Progenitor cell of endocrine pancreas (in vitro differentiated cells): ENCODE results near the gene RAB11FIP3. TPM values are rescaled to one million over a fixed set of nuclear protein-coding genes. Genes with fewer than 3 reads are reported as not detected.
A peak's percentile ranks its signal among the peaks of the same experiment; 100 is the strongest.

Experiments
- DNase-seq: peaks from one replicate; pipeline ENCODE4 v3.0.0; 2021; ENCODE audit warnings: low spot score; ENCODE audit not compliant: unreplicated experiment
- H3K27ac Mint-ChIP-seq: 2 replicates; pipeline ENCODE4 v1.8.0; 2021; ENCODE audit warnings: mild to moderate bottlenecking, moderate library complexity, mixed read lengths
- H3K27me3 Mint-ChIP-seq: 2 replicates; pipeline ENCODE4 v1.8.0; 2021; ENCODE audit warnings: mixed read lengths
- H3K36me3 Mint-ChIP-seq: 2 replicates; pipeline ENCODE4 v1.8.0; 2022; ENCODE audit warnings: mixed read lengths; ENCODE audit not compliant: insufficient read depth
- H3K4me1 Mint-ChIP-seq: 2 replicates; pipeline ENCODE4 v1.8.0; 2021; ENCODE audit warnings: low read depth, mixed read lengths
- H3K4me3 Mint-ChIP-seq: 2 replicates; pipeline ENCODE4 v1.8.0; 2021; ENCODE audit warnings: low read depth, mild to moderate bottlenecking, moderate library complexity, mixed read lengths
- H3K9me3 Mint-ChIP-seq: 2 replicates; pipeline ENCODE4 v1.8.0; 2021; ENCODE audit warnings: low read depth, mixed read lengths
- total RNA-seq: library from RNA; stranded (reverse); gene quantifications from 2 replicates; pipeline ENCODE4 v1.2.1, GENCODE V29; 2021
- TF ChIP-seq, protein P1 (sequence below): fragments of 200-600 bp; sonication (generic); IDR thresholded peaks from one replicate; pipeline ENCODE4 v1.5.0; 2021; ENCODE audit warnings: antibody characterized with exemption, mild to moderate bottlenecking; ENCODE audit not compliant: unreplicated experiment

RAB11FIP3 gene
- total RNA-seq, 1 donor from 2014 or later: 97.9 TPM

- Mint-ChIP-seq H3K36me3 (peaks cover 3% of the 10 kb centered on the region), H3K27me3 (no peaks in the 10 kb centered on the region), H3K4me3 (no peak overlapping the region), H3K4me1 (peaks cover 11% of the 10 kb centered on the region), H3K9me3 (no peaks in the 10 kb centered on the region), H3K27ac (no peak overlapping the region)
- TF ChIP-seq, protein P1, sequence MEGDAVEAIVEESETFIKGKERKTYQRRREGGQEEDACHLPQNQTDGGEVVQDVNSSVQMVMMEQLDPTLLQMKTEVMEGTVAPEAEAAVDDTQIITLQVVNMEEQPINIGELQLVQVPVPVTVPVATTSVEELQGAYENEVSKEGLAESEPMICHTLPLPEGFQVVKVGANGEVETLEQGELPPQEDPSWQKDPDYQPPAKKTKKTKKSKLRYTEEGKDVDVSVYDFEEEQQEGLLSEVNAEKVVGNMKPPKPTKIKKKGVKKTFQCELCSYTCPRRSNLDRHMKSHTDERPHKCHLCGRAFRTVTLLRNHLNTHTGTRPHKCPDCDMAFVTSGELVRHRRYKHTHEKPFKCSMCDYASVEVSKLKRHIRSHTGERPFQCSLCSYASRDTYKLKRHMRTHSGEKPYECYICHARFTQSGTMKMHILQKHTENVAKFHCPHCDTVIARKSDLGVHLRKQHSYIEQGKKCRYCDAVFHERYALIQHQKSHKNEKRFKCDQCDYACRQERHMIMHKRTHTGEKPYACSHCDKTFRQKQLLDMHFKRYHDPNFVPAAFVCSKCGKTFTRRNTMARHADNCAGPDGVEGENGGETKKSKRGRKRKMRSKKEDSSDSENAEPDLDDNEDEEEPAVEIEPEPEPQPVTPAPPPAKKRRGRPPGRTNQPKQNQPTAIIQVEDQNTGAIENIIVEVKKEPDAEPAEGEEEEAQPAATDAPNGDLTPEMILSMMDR: no peak
- no peak for DNase-seq
Measured at GRCh38 chr16:521381-522210, 96.1 kb downstream of the RAB11FIP3 start.

DNA sequence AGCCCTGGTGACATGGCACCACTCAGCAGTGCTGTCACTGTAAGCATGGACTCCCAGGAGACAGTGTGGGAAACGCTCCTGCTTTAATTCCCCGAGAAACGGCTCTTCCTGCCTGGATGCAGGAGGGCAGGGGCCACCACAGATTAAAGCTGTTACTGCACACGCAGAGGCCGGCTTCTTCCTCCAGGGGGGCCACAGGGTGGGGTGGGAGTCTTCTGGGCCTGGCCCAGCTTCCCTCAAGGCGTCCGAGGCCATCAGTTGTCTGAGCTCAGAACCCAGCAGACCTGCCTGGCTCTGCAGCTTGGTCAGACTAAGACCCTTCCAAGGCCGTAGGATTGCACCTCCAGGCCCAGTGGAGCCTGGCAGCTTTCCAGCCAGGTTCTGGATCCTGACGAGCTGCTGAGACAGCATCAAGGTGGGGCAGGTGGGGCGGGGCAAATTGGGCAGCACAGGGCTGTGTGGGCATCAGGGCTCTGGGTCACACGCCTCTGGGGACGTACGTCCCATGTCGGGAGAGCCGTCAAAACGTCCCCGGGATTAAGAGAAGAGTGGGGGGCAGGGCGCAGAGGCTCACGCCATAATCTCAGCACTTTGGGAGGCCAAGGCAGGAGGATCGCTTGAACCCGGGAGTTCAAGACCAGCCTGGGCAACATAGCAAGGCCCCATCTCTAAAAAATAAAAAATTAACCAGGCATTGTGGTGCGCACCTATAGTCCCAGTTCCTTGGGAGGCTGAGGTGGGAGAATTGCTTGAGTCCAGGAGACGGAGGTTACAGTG lies 97.1 kb downstream of the RAB11FIP3 start:
- H3K27me3 Mint-ChIP-seq: no peaks in the 10 kb centered on the region
- no peak overlapping the region for H3K4me3 Mint-ChIP-seq
- no peak for DNase-seq

GRCh38 chr16:523097-523741 lies 97.8 kb downstream of the RAB11FIP3 start:
- TF ChIP-seq, protein P1: no peak
- DNase-seq: no peak
- Mint-ChIP-seq H3K4me3 (no peak overlapping the region), H3K36me3 (peaks cover 2% of the 10 kb centered on the region), H3K27ac (no peak overlapping the region), H3K27me3 (no peaks in the 10 kb centered on the region), H3K9me3 (no peaks in the 10 kb centered on the region), H3K4me1 (peaks cover 12% of the 10 kb centered on the region)

More for the DNA sequence above, 97.1 kb downstream of the RAB11FIP3 start:
- peaks cover 12% of the 10 kb centered on the region for H3K4me1 Mint-ChIP-seq
- H3K27ac Mint-ChIP-seq: peak overlapping the region; percentile 16
- peaks cover 2% of the 10 kb centered on the region for H3K36me3 Mint-ChIP-seq
- H3K9me3 Mint-ChIP-seq: no peaks in the 10 kb centered on the region
- TF ChIP-seq, protein P1: no peak

DNA sequence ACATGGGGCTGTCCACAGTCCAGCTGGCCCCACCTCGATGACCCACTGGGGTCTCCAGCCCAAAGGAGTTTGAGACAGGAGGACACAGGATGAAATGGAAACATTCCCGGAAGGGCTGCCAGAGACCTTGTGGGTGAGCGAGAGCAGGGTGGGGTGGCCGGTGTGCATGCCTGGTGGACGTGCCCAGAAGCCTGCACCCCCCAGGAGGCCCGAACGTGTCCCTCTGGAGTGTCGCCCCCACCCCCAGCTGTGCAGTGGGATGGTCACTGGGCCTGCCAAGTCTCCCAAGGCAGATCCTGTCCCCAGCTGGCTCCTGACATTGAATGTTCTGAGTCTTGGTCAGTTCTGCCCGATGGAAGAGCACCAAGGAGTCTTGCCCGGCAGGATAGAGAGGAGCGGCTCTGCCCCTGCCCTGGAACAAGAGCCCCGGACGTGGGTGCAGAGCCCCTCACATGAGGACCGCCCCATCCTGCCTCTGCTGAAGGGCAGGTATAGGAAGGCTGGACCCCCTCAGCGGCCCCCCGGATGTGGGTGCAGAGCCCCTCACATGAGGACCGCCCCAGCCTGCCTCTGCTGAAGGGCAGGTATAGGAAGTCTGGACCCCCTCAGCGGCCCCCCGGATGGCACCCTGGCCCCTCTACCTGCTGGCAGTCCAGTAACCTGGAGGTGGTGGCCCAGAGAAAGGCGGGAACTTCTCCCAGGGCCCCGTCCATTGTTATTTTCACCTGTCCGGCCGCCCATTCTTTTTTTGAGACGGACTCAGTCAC lies 99.0 kb downstream of the RAB11FIP3 start:
- H3K4me1 Mint-ChIP-seq: peaks cover 15% of the 10 kb centered on the region
- peaks cover 2% of the 10 kb centered on the region for H3K36me3 Mint-ChIP-seq
- H3K27ac Mint-ChIP-seq: no peak overlapping the region
- no peak overlapping the region for H3K4me3 Mint-ChIP-seq
- no peaks in the 10 kb centered on the region for H3K27me3 Mint-ChIP-seq
- H3K9me3 Mint-ChIP-seq: no peaks in the 10 kb centered on the region
- no peak for DNase-seq
- TF ChIP-seq, protein P1: no peak
